ENCODE results near the gene LIMCH1. TPM values are rescaled to one million over a fixed set of nuclear protein-coding genes. Genes with fewer than 3 reads are reported as not detected.
A peak's percentile ranks its signal among the peaks of the same experiment; 100 is the strongest.

The LIMCH1 gene
- total RNA-seq, 2 experiments from 2014 or later = not detected

- no peaks in the 10 kb centered on the region for H3K36me3 Mint-ChIP-seq (ENCODE audit: low read depth)
- ChIA-PET POLR2A (interaction anchor here (0.5 kb wide), 1 partner anchor 15 kb away, joined by 3 read pairs; no protein-coding TSS in a partner anchor), CTCF (no interaction called here)
- DNase-seq (no peak), ATAC-seq (no peak)
- H3K9me3 Mint-ChIP-seq (ENCODE audit: insufficient read depth) = no peaks in the 10 kb centered on the region
- H3K27me3 Mint-ChIP-seq (ENCODE audit: low read depth) = no peaks in the 10 kb centered on the region
- H3K4me1 Mint-ChIP-seq (ENCODE audit: low read depth) = no peaks in the 10 kb centered on the region
- H3K27ac Mint-ChIP-seq = no peak overlapping the region
- H3K4me3 Mint-ChIP-seq = no peak overlapping the region
Measured at GRCh38 chr4:41656572-41657520, 118.9 kb downstream of the LIMCH1 start.

DNA sequence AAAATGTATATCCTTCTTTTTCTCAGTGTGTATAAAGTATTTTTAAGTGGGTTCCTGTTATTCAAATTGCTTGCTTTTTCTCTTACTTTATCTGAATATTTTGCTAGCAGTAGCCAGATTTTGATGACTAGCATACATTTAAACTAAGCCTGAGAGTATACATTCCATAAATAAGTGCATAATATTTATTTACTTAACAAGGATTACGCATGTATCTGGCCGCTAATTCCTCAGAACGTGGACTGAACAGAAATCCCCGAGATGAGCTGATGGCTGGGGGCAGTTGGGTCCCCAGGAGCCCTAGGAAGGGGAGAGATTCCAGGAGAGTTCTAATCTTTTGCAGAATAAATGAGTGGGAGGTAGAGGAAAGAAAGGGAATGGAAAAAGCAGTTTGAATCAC lies 119.6 kb downstream of the LIMCH1 start:
- H3K4me1 Mint-ChIP-seq (ENCODE audit: low read depth) = no peaks in the 10 kb centered on the region
- DNase-seq = no peak
- H3K4me3 Mint-ChIP-seq = no peak overlapping the region
- H3K27ac Mint-ChIP-seq = no peak overlapping the region
- CTCF ChIA-PET = no interaction called here
- no peaks in the 10 kb centered on the region for H3K36me3 Mint-ChIP-seq (ENCODE audit: low read depth)
- ATAC-seq = no peak
- H3K27me3 Mint-ChIP-seq (ENCODE audit: low read depth) = no peaks in the 10 kb centered on the region
- POLR2A ChIA-PET = no interaction called here
- no peaks in the 10 kb centered on the region for H3K9me3 Mint-ChIP-seq (ENCODE audit: insufficient read depth)

GRCh38 chr4:41658163-41658562 lies 120.2 kb downstream of the LIMCH1 start:
- ChIA-PET POLR2A (no interaction called here), CTCF (no interaction called here)
- H3K4me3 Mint-ChIP-seq = no peak overlapping the region
- DNase-seq (no peak), ATAC-seq (no peak)
- H3K9me3 Mint-ChIP-seq (ENCODE audit: insufficient read depth) = no peaks in the 10 kb centered on the region
- H3K27me3 Mint-ChIP-seq (ENCODE audit: low read depth) = no peaks in the 10 kb centered on the region
- no peak overlapping the region for H3K27ac Mint-ChIP-seq
- no peaks in the 10 kb centered on the region for H3K36me3 Mint-ChIP-seq (ENCODE audit: low read depth)
- no peaks in the 10 kb centered on the region for H3K4me1 Mint-ChIP-seq (ENCODE audit: low read depth)

DNA sequence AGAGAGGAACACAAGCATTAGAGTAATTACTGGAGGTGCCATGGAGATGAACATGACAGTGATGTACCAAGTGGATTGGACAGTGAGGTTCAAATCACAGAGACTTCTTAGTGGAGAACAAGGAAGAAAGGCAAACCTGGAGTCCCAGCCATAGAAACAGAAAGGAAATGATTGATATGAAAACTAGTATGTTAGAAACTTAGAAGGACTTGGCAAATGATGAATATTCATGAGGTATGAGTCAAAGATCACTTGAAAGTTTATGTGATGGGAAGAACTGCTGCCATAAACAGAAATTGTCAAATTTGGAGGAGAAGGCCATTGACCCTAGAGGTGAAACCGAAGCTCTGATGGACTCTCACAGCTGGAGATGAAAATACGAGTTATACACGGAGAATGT lies 122.4 kb downstream of the LIMCH1 start:
- Mint-ChIP-seq H3K9me3 (ENCODE audit: insufficient read depth) (no peaks in the 10 kb centered on the region), H3K4me3 (no peak overlapping the region), H3K27ac (no peak overlapping the region), H3K27me3 (ENCODE audit: low read depth) (no peaks in the 10 kb centered on the region), H3K36me3 (ENCODE audit: low read depth) (no peaks in the 10 kb centered on the region), H3K4me1 (ENCODE audit: low read depth) (no peaks in the 10 kb centered on the region)
- DNase-seq (no peak), ATAC-seq (no peak)
- CTCF ChIA-PET = interaction anchor here (1.6 to 3.1 kb wide), 4 partner anchors 9 to 380 kb away, joined by 3 to 31 read pairs (median 8); no protein-coding TSS in a partner anchor
- POLR2A ChIA-PET = no interaction called here

DNA sequence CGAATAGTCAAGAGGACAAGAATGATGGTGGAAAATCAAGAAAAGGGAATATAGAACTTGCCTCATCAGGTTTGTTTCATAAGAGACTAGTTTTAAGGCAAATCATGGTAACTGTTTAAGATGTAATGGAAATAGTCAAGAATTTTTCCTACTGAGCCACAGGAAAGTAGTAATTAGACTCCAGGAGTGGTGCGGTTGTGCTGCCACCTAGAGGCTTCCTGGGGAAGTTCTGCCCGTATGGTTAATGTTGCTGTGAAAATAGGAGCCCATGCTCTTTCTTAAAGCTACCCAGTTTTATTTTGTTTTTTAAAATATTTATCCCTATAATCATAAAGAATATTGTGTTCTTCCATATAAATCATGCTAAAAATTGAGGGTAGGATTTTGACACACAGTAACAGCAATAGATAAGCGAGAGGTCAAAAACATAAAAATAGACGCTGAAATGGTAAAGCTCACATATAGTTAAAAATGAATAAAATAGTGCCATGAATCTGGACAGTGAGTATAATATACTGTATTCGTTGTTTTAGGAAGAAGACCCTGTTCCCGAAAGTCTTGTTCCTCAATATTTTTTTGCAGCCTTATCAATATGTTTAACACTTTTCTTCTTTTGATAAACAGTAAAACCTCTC lies 123.6 kb downstream of the LIMCH1 start:
- POLR2A ChIA-PET = no interaction called here
- H3K27ac Mint-ChIP-seq = no peak overlapping the region
- no peaks in the 10 kb centered on the region for H3K9me3 Mint-ChIP-seq (ENCODE audit: insufficient read depth)
- no peaks in the 10 kb centered on the region for H3K27me3 Mint-ChIP-seq (ENCODE audit: low read depth)
- H3K4me3 Mint-ChIP-seq = no peak overlapping the region
- CTCF ChIA-PET = interaction anchor here (0.6 to 3.1 kb wide), 15 partner anchors 10 to 733 kb away, joined by 3 to 31 read pairs (median 3); no protein-coding TSS in a partner anchor
- no peaks in the 10 kb centered on the region for H3K36me3 Mint-ChIP-seq (ENCODE audit: low read depth)
- ATAC-seq (no peak), DNase-seq (peak; percentile 53)
- no peaks in the 10 kb centered on the region for H3K4me1 Mint-ChIP-seq (ENCODE audit: low read depth)

DNA sequence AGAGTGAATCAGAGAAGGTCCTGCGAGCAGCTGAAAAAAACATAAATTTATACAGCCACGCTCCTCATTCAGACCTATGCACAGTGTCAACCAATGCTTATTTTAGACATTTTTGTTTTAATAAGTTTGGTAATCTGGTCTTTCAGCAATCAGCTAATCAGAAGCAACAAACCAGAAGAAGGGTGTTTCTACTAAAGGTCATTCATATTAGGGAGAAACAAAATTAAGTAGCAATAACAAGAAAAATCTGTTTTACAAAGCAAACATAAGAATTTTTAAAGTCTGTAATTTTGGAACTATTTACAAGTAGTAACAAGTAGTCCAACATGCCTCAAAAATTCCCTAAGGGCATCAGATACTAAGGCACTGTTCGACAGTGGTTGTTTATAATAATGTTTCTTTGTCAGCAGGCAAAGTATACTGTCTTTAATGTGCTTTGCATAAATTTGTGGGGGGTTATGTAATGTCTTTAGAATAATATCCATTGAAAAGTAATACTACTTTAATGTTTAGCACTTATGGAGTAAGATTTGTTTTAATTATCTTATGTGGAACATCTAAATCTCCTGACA lies 127.8 kb downstream of the LIMCH1 start:
- ATAC-seq (no peak), DNase-seq (no peak)
- no peaks in the 10 kb centered on the region for H3K27me3 Mint-ChIP-seq (ENCODE audit: low read depth)
- ChIA-PET CTCF (no interaction called here), POLR2A (no interaction called here)
- no peak overlapping the region for H3K4me3 Mint-ChIP-seq
- no peaks in the 10 kb centered on the region for H3K36me3 Mint-ChIP-seq (ENCODE audit: low read depth)
- no peaks in the 10 kb centered on the region for H3K9me3 Mint-ChIP-seq (ENCODE audit: insufficient read depth)
- H3K4me1 Mint-ChIP-seq (ENCODE audit: low read depth) = no peaks in the 10 kb centered on the region
- H3K27ac Mint-ChIP-seq = no peak overlapping the region

GRCh38 chr4:41668024-41668423 lies 130.1 kb downstream of the LIMCH1 start:
- POLR2A ChIA-PET = no interaction called here
- H3K9me3 Mint-ChIP-seq (ENCODE audit: insufficient read depth) = no peaks in the 10 kb centered on the region
- no peak for DNase-seq
- no peak overlapping the region for H3K4me3 Mint-ChIP-seq
- no peaks in the 10 kb centered on the region for H3K36me3 Mint-ChIP-seq (ENCODE audit: low read depth)
- CTCF ChIA-PET = no interaction called here
- ATAC-seq = no peak
- H3K27ac Mint-ChIP-seq = no peak overlapping the region
- H3K4me1 Mint-ChIP-seq (ENCODE audit: low read depth) = no peaks in the 10 kb centered on the region
- H3K27me3 Mint-ChIP-seq (ENCODE audit: low read depth) = no peaks in the 10 kb centered on the region

- Mint-ChIP-seq H3K9me3 (ENCODE audit: insufficient read depth) (no peaks in the 10 kb centered on the region), H3K4me1 (ENCODE audit: low read depth) (no peaks in the 10 kb centered on the region), H3K36me3 (ENCODE audit: low read depth) (no peaks in the 10 kb centered on the region), H3K4me3 (no peak overlapping the region), H3K27me3 (ENCODE audit: low read depth) (no peaks in the 10 kb centered on the region), H3K27ac (no peak overlapping the region)
- ChIA-PET CTCF (no interaction called here), POLR2A (no interaction called here)
- DNase-seq (no peak), ATAC-seq (no peak)
Measured at GRCh38 chr4:41670530-41670929, 132.6 kb downstream of the LIMCH1 start.

DNA sequence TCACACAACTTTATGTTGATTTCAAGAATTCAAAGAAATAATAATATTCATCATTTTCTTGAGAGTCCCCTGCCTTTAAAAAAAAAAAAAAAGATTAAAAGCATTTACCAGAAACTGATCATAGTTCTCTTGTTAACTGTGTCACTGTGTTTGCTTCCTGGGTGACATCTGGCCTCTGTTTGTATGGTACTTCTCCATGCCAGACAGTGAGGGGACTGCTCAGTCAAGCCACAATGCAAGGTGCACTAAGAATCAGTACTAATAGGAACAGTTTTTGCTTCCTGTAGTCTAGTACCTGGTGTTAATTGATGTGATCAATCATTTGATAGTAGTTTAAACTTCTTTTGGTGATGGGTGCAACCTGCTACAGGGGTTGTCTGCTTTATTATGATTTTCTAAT lies 133.0 kb downstream of the LIMCH1 start:
- no peaks in the 10 kb centered on the region for H3K9me3 Mint-ChIP-seq (ENCODE audit: insufficient read depth)
- ChIA-PET CTCF (no interaction called here), POLR2A (interaction anchor here (0.6 kb wide), 1 partner anchor 14 kb away, joined by 3 read pairs; no protein-coding TSS in a partner anchor)
- H3K27ac Mint-ChIP-seq = no peak overlapping the region
- H3K27me3 Mint-ChIP-seq (ENCODE audit: low read depth) = no peaks in the 10 kb centered on the region
- ATAC-seq (no peak), DNase-seq (no peak)
- no peaks in the 10 kb centered on the region for H3K36me3 Mint-ChIP-seq (ENCODE audit: low read depth)
- H3K4me3 Mint-ChIP-seq = no peak overlapping the region
- H3K4me1 Mint-ChIP-seq (ENCODE audit: low read depth) = no peaks in the 10 kb centered on the region

DNA sequence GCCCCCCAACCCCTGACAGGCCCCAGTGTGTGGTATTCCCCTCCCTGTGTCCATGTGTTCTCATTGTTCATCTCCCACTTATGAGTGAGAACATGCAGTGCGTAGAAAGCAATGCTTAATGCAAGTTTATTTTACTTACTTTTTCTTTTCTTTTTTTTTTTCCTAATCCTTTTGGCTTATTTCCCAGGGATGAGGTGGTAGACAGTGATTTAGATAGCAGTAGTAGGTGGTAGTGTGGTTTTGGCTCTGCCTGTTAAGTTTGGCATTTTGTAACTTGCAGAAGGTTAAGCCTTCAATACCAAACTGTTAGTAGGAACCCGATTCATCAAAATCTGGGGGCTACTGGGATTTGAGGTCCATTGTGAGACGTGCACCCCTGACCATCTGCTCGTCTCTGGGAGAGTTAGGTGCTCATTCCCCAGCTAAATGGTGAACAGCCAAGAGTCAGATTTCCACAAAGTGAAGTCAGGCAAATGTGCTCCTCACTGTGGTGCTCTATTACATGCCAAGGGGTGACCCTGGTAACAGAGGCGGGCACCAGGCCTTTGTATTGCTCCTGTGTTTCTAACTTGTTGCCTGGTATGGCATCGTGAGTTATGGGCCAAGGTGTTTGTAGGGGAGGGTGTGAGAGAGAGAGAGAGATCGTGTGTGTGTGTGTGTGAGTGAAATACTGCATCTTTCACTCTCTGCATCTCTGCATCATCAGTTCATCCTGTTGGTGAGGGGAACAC lies 140.3 kb downstream of the LIMCH1 start:
- H3K4me1 Mint-ChIP-seq (ENCODE audit: low read depth) = no peaks in the 10 kb centered on the region
- no peaks in the 10 kb centered on the region for H3K36me3 Mint-ChIP-seq (ENCODE audit: low read depth)
- H3K4me3 Mint-ChIP-seq = no peak overlapping the region
- no peak overlapping the region for H3K27ac Mint-ChIP-seq
- ATAC-seq (no peak), DNase-seq (no peak)
- H3K9me3 Mint-ChIP-seq (ENCODE audit: insufficient read depth) = no peaks in the 10 kb centered on the region
- CTCF ChIA-PET = no interaction called here
- H3K27me3 Mint-ChIP-seq (ENCODE audit: low read depth) = no peaks in the 10 kb centered on the region
- POLR2A ChIA-PET = no interaction called here

- ChIA-PET CTCF (no interaction called here), POLR2A (no interaction called here)
- DNase-seq (no peak), ATAC-seq (no peak)
- no peaks in the 10 kb centered on the region for H3K36me3 Mint-ChIP-seq (ENCODE audit: low read depth)
- H3K4me3 Mint-ChIP-seq = no peak overlapping the region
- no peaks in the 10 kb centered on the region for H3K9me3 Mint-ChIP-seq (ENCODE audit: insufficient read depth)
- H3K4me1 Mint-ChIP-seq (ENCODE audit: low read depth) = no peaks in the 10 kb centered on the region
- no peak overlapping the region for H3K27ac Mint-ChIP-seq
- H3K27me3 Mint-ChIP-seq (ENCODE audit: low read depth) = peaks cover 1% of the 10 kb centered on the region
Measured at GRCh38 chr4:41678951-41679350, 141.0 kb downstream of the LIMCH1 start.

DNA sequence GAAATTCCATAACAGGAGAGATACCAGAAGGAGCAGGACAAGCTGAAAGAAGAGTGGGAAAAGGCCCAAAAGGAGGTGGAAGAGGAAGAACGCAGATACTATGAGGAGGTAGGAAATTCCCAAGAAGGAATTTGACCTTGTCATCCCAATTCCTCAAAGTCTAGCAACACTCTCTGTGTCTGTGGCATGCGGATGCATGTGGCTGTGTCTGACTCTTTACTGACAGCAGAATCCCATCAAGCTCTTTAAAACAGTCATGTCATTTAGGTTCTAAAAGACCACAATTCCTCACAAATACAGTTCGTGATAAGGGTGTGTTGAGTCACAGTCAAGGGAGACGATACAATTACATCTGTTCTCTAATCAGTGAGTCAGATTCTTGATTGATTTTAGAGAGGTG lies 142.0 kb downstream of the LIMCH1 start:
- Mint-ChIP-seq H3K9me3 (ENCODE audit: insufficient read depth) (no peaks in the 10 kb centered on the region), H3K27ac (no peak overlapping the region), H3K4me1 (ENCODE audit: low read depth) (no peaks in the 10 kb centered on the region), H3K36me3 (ENCODE audit: low read depth) (no peaks in the 10 kb centered on the region), H3K27me3 (ENCODE audit: low read depth) (peaks cover 2% of the 10 kb centered on the region), H3K4me3 (no peak overlapping the region)
- DNase-seq (no peak), ATAC-seq (no peak)
- ChIA-PET POLR2A (no interaction called here), CTCF (no interaction called here)
